Fibroblast of the aortic adventitia (primary cell): ENCODE measurements around the gene OR10H3. TPM values are rescaled to one million over a fixed set of nuclear protein-coding genes. Genes with fewer than 3 reads are reported as not detected.
"Not testable (repeated sequence)": the region's sequence is repeated elsewhere in the genome, so short reads cannot be mapped to it uniquely, and the experiment has no call there.

Source experiments
- DNase-seq: peaks from one replicate; pipeline ENCODE4 v3.0.0-alpha.2; 2010; ENCODE audit warnings: low read depth
- H3K4me3 ChIP-seq: 2 replicates; pipeline ENCODE4 v1.5.1; 2011; ENCODE audit warnings: low read depth, mild to moderate bottlenecking, control low read depth, low read length, moderate library complexity
- total RNA-seq: library from RNA; depleted of rRNA; stranded (reverse); fragments of >200 nt; gene quantifications from 2 replicates; pipeline ENCODE4 v1.2.3, GENCODE V29; 2012; ENCODE audit warnings: low replicate concordance
- TF ChIP-seq, protein P1 (sequence below): IDR thresholded peaks from 2 replicates; pipeline ENCODE4 v1.5.1; 2011; ENCODE audit warnings: mild to moderate bottlenecking, low read length, control low read depth, inconsistent platforms; ENCODE audit not compliant: insufficient read depth

Gene OR10H3
- total RNA-seq, 1 donor = not detected

DNA sequence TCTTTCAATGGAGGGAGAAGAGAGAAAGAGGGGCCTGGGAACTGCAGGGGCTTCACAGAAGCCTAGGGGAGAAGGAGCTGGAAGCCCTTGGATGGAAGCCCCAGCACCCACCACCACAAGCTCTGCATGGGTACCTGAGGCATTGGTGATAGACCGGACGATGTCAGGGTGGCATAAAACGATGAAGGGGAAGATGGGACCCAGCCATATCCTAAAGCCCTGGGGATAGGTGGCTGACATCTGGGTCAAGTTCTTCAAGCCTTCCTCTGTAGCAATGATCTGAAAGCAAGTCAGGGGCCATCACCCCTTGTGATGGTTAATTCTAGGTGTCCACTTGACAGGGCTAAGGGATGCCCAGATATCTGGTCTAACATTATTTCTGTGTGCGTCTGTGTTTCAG, 38.5 kb downstream of the OR10H3 start:
- no peak for DNase-seq
- no peak overlapping the region for H3K4me3 ChIP-seq
- TF ChIP-seq, protein P1, sequence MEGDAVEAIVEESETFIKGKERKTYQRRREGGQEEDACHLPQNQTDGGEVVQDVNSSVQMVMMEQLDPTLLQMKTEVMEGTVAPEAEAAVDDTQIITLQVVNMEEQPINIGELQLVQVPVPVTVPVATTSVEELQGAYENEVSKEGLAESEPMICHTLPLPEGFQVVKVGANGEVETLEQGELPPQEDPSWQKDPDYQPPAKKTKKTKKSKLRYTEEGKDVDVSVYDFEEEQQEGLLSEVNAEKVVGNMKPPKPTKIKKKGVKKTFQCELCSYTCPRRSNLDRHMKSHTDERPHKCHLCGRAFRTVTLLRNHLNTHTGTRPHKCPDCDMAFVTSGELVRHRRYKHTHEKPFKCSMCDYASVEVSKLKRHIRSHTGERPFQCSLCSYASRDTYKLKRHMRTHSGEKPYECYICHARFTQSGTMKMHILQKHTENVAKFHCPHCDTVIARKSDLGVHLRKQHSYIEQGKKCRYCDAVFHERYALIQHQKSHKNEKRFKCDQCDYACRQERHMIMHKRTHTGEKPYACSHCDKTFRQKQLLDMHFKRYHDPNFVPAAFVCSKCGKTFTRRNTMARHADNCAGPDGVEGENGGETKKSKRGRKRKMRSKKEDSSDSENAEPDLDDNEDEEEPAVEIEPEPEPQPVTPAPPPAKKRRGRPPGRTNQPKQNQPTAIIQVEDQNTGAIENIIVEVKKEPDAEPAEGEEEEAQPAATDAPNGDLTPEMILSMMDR = no peak

DNA sequence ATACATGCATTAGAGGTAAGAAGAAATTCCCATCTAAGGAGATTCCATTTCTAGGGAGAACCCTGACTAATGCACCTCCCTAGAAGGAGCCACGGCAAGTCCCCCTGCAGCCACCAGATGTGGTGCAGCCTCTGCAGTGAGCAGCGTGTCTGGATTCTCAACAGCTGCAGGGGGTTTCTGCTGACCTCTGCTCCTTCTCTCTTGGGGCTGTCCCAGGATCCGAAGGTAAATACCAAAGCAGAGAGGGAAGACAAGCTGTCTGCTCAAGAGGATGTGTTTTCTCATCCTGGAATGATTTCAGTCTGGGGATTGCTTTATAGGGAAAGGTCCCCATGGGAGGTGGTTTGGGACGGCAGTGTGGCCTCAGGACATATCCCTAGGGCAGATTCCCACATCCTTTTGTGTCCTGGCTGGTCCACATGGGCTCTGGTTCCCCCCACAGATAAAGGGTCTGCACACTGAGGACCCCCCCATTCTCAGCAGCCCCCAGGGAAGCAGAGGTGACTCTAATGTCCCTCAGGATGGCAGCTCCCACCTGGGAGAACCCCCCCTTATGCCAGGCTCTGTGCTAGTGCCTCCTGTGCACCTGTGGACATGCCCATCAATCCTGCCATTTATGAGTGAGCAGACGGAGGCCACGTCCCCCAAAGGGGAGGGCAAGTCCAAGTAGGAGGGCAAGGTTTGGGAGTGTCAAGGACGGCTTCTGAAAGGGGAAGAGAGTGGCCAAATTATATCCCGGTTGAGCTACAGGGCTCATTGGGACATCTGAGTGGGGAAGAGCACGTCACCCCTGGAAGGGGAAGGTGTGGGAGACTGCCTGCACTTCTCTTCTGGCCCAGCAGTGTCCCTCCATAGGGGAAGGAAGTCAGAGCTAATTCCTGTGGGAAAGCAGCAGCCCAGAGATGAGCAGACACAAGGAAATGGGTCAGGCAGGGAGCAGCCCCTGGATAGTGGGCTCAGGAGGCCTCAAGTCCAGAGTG, 39.5 kb downstream of the OR10H3 start:
- H3K4me3 ChIP-seq = no peak overlapping the region
- TF ChIP-seq, protein P1 = no peak
- no peak for DNase-seq

DNA sequence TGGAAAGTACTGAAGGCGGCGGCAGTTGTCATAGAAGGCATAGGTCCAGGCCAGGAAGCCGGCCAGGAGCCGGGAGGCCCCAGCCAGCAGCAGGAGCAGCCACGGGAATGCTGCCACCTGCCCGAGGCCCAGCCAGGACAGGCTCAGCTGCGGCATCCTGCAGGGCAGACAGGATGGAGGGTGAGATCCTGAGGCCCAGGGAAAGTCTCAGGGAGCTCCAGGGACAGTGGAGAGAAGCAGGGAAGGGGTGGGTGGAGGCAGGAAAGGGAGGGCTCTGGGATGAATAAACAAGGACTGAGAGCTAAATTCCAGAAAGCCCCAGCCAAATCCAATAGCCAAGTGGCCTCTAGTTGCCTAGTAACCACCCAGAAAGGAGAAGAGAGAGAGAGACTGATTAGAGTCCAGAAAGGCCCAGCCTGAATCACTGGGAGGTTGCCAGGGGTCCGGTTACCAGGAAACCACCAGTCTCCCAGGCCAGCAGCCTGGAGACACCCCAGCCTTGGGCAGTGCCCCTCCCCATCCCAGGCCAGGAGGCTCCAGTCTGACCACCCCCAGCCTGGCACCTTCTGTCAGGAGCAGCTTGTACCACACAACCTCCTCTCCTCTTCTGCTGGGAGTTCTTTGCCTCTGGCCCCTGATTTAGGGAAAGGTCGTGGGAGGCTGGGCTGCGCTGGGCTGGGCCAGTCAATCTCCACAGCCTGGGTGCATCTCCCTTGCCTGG, 42.1 kb downstream of the OR10H3 start:
- H3K4me3 ChIP-seq = no peak overlapping the region
- peak; percentile 32 for DNase-seq
- TF ChIP-seq, protein P1 = no peak

DNA sequence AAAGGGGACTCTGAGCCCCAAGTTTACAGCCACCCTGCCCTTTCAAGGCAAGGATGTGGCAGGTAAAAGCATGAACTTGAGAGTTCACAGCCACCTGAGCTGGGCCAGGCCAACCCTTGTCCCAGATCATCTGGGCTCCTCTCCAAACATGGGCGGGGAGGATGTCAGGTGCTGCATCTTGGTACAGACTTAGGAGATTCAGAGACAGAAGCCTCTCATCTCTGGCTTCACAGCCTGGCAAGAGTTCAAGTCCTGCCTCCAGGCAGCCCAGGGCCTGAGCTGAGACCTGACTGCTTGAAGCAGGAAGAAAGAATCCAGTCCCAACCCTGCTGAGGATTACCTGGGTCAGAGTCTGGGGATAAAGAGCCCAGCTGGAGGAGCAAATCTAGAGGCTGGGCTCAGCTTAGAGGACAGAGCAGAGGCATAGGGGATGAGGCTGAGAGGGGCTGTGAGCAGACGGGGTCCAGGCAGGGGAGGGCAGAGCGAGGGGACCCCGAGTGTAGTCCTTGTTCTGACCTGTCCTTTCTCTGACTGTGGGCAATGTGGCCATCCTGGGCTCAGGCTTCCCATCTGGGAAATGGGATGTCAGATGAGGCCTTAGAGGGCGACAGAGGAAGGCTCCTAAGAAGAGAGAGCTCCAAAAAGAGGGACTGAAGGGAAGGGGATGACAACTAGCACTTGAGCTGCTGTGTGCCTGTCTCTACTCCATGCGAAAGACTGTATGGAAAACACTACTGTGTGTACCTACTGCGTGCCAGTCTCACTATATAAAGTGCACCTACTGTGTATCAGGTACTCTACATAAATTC, 43.0 kb downstream of the OR10H3 start:
- no peak for DNase-seq
- TF ChIP-seq, protein P1 = no peak
- no peak overlapping the region for H3K4me3 ChIP-seq

DNA sequence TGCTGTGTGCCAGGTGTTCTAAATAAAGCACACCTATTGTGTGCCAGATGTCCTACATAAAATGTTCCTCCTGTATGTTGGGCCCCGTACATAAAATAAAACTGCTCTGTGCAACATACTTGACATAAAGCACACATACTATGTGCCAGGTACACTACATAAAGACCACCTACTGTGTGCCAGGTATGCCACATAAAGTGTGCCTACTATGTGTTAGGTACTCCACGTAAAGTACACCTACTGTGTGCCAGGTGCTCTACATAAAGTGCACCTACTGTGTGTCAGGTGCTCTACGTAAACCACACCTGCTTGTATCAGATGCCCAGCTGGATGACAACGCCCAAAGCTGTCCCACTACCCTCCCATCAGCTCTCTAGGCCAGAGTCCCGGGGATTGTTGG, 43.9 kb downstream of the OR10H3 start:
- TF ChIP-seq, protein P1 = no peak
- no peak overlapping the region for H3K4me3 ChIP-seq
- DNase-seq = no peak

DNA sequence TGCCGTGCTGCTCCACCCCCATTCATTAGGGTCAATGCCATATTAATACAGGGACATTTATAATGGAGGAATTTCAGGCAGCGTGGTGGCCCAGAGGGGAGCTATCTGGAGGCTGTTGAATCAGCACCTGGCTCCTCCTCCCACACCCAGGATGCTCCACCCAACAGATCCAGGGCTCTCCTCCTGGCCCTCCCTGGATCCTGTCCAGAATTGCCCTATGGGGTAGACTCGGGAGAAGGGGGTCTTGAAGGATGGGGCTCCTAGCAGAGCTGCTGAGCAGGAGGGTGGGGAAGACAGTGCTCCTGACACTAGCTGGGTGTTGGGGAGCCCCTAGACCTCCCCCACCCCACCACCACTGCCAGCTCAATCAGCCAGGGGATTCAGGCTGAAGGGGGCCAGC, 44.4 kb downstream of the OR10H3 start:
- no peak overlapping the region for H3K4me3 ChIP-seq
- TF ChIP-seq, protein P1 = no peak
- no peak for DNase-seq

DNA sequence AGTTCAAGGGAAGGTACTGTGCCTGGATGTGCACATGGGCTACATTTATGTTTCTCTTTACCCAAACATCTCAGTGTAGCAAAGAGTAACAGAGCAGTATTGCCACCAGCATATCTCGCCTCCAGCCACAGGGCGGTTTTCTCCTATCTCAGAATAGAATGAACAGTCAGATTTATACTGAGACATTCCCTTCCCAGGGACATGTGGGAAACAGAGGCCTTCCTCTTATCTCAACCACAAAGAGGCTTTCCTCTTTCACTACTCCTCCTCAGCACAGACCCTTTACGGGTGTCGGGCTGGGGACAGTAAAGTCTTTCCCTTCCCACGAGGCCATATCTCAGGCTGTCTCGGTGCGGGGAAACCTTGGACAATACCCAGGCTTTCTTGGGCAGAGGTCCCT, 45.1 kb downstream of the OR10H3 start:
- not testable (repeated sequence) for DNase-seq, H3K4me3 ChIP-seq
